HepG2 (cell line): ENCODE measurements around the gene CACNA1I. TPM values are rescaled to one million over a fixed set of nuclear protein-coding genes. Genes with fewer than 3 reads are reported as not detected.
A peak's percentile ranks its signal among the peaks of the same experiment; 100 is the strongest.

Experiments
- ELK4 ChIP-seq: sonication (generic); formaldehyde crosslinking; IDR thresholded peaks from 2 replicates; pipeline ENCODE4 v1.9.0; 2021; ENCODE audit warnings: missing genetic modification reagents, borderline replicate concordance
- ETS1 ChIP-seq: sonication (generic); formaldehyde crosslinking; IDR thresholded peaks from 2 replicates; pipeline ENCODE4 v1.4.0; 2020; ENCODE audit warnings: missing genetic modification reagents
- HNF4A ChIP-seq: sonication (generic); formaldehyde crosslinking; IDR thresholded peaks from 2 replicates; pipeline ENCODE4 v1.4.0; 2020; ENCODE audit warnings: missing genetic modification reagents
- POLR2A ChIP-seq, 2 experiments: IDR thresholded peaks; 2 replicates each; pipeline ENCODE4 v1.6.1; 2011; ENCODE audit warnings: low read depth in 2 of 2, low read length in 2 of 2, mild to moderate bottlenecking in 1 of 2, moderate library complexity in 1 of 2; ENCODE audit not compliant: insufficient read depth in 1 of 2
- RNF219 ChIP-seq: sonication (generic); formaldehyde crosslinking; IDR thresholded peaks from 2 replicates; pipeline ENCODE4 v1.5.0; 2020; ENCODE audit warnings: mild to moderate bottlenecking, missing genetic modification reagents
- SMARCC2 ChIP-seq: fragments of 450-650 bp; IDR thresholded peaks from 2 replicates; pipeline ENCODE4 v1.6.1; 2017; ENCODE audit warnings: antibody characterized with exemption, mild to moderate bottlenecking
- SOX6 ChIP-seq, 2 experiments: fragments of 450-650 bp in 1 of 2; sonication (generic) in 1 of 2; formaldehyde crosslinking in 1 of 2; IDR thresholded peaks; 2 replicates each; pipeline versions ENCODE4 v1.4.0 to v1.6.1; 2017 to 2020; ENCODE audit warnings: antibody characterized with exemption in 1 of 2, mild to moderate bottlenecking in 1 of 2, missing genetic modification reagents in 1 of 2
- YEATS4 ChIP-seq: sonication (generic); formaldehyde crosslinking; IDR thresholded peaks from 2 replicates; pipeline ENCODE4 v1.4.0; 2020; ENCODE audit warnings: missing genetic modification reagents, borderline replicate concordance
- ZBTB46 ChIP-seq: sonication (generic); formaldehyde crosslinking; IDR thresholded peaks from 2 replicates; pipeline ENCODE4 v1.4.0; 2020; ENCODE audit warnings: mild to moderate bottlenecking, missing genetic modification reagents, borderline replicate concordance
- ZNF101 ChIP-seq: sonication (generic); formaldehyde crosslinking; IDR thresholded peaks from 2 replicates; pipeline ENCODE4 v1.4.0; 2020; ENCODE audit warnings: mild to moderate bottlenecking, low read depth, missing genetic modification reagents, borderline replicate concordance
- ZNF124 ChIP-seq: sonication (generic); formaldehyde crosslinking; IDR thresholded peaks from 2 replicates; pipeline ENCODE4 v1.4.0; 2020; ENCODE audit warnings: missing genetic modification reagents
- ZNF18 ChIP-seq: sonication (generic); formaldehyde crosslinking; IDR thresholded peaks from 2 replicates; pipeline ENCODE4 v1.8.0; 2022; ENCODE audit warnings: mild to moderate bottlenecking, missing genetic modification reagents; ENCODE audit not compliant: insufficient replicate concordance
- ZNF256 ChIP-seq: sonication (generic); formaldehyde crosslinking; conservative IDR thresholded peaks from 2 replicates; pipeline ENCODE4 v1.4.0; 2020; ENCODE audit warnings: missing genetic modification reagents
- ZNF333 ChIP-seq: sonication (generic); formaldehyde crosslinking; IDR thresholded peaks from 2 replicates; pipeline ENCODE4 v1.4.0; 2020; ENCODE audit warnings: mild to moderate bottlenecking, missing genetic modification reagents, borderline replicate concordance
- ZNF567 ChIP-seq: sonication (generic); formaldehyde crosslinking; IDR thresholded peaks from 2 replicates; pipeline ENCODE4 v1.8.1; 2023; ENCODE audit warnings: mild to moderate bottlenecking, missing genetic modification reagents, borderline replicate concordance
- ZNF629 ChIP-seq: sonication (generic); formaldehyde crosslinking; conservative IDR thresholded peaks from 2 replicates; pipeline ENCODE4 v1.5.0; 2020; ENCODE audit warnings: missing genetic modification reagents
- polyA plus RNA-seq, 8 experiments: library from polyadenylated mRNA; depleted of rRNA in 3 of 8; stranded (reverse) in 7 of 8; unstranded in 1 of 8; fragments of >200 nt; fragmentation: Illumina TruSeq in 4 of 8; extraction: Trizol in 4 of 8; gene quantifications; 2 replicates each; pipeline versions ENCODE4 v1.2.1 to v1.2.3, GENCODE V29; 2011 to 2016; ENCODE audit warnings: low read depth in 4 of 8, missing spikeins in 1 of 8, mixed read lengths in 1 of 8; ENCODE audit not compliant: insufficient read depth in 1 of 8
- total RNA-seq, 5 experiments: library from RNA; depleted of rRNA; stranded (reverse); fragments of >200 nt; fragmentation: Illumina TruSeq; extraction: Trizol; gene quantifications; 2 replicates each; pipeline ENCODE4 v1.2.3, GENCODE V29; 2016; ENCODE audit warnings: low read depth in 1 of 5

Gene CACNA1I
- total and polyA plus RNA-seq, 2 of the 13 experiments (the other 11 are each of a cell fraction or from before 2014, with no cell fraction given) = not detected

- TF ChIP-seq RNF219 (CRISPR knock-in tag) (no peak), YEATS4 (no peak), ZNF629 (CRISPR knock-in tag) (no peak), ELK4 (CRISPR knock-in tag) (peak; percentile 59; the same call in 1 of the 2 replicates), SMARCC2 (no peak), ZNF124 (peak; percentile 94; the same call in 1 of the 2 replicates), ZNF256 (CRISPR knock-in tag) (peak; percentile 95), ZNF333 (CRISPR knock-in tag) (no peak), ZNF18 (peak; percentile 49), ZNF101 (CRISPR knock-in tag) (0 out of 2 replicates have a peak, but pooled peaks have one; percentile 42), HNF4A (CRISPR knock-in tag) (no peak), ZBTB46 (no peak), ETS1 (CRISPR knock-in tag) (peak; percentile 80; the same call in 1 of the 2 replicates), SOX6 (IDR thresholded peaks at IDR 0.05) (no peak), SOX6 (CRISPR knock-in tag; IDR thresholded peaks at IDR 0.05) (no peak), POLR2A (IDR thresholded peaks at IDR 0.05; ENCODE audit: insufficient read depth in 1 of 2, low read depth in 2 of 2, low read length in 2 of 2) (no peak), ZNF567 (no peak)
These were observed 24.9 kb upstream of the CACNA1I start (continued) for GRCh38 chr22:39545386-39546365.
